GM19193 (cell line): ENCODE measurements around the gene FGF19.

Source experiments
- POLR2A ChIP-seq: IDR thresholded peaks from 4 replicates; pipeline ENCODE4 v1.6.1; 2011; ENCODE audit not compliant: insufficient read depth, insufficient read length; ENCODE audit errors: extremely low read depth

FGF19 gene

DNA sequence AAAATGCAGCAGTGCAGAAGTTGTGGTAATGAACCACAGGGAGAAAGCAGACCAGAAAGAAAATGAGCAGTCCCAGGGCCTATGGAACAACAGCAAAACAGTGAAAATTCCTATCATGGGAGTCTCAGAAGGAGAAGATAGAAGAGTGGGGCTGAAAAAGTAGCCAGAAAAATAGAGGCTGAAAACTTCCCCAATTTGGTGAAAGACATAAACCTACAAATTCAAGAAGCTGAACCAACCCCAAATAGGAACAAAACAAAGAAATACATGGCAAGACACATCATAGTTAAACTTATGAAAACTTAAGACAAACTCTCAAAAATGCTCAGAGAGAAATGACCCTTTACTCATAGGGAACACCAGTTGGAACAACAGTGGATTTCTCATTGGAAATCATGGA, 11.4 kb downstream of the FGF19 start:
- no peak for TF ChIP-seq POLR2A

DNA sequence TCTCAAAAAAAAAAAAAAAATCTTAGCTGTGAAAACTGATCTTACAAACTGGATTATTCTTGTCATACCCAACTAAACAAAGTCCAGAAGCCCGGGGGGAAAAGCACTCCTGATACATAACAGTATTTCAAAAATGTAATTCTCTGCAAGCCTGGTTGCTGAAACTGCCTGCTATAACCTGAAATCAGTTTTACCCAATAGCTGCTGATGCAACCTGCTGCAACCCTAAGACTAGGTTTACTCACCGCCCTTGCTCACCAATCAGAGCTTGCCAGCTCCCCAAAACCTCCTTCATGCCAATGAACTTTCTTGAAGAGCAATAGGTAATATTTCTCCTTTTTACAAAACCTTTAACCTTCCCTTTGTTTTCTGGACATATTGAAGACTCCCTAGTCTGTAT, 12.4 kb downstream of the FGF19 start:
- TF ChIP-seq POLR2A = no peak

DNA sequence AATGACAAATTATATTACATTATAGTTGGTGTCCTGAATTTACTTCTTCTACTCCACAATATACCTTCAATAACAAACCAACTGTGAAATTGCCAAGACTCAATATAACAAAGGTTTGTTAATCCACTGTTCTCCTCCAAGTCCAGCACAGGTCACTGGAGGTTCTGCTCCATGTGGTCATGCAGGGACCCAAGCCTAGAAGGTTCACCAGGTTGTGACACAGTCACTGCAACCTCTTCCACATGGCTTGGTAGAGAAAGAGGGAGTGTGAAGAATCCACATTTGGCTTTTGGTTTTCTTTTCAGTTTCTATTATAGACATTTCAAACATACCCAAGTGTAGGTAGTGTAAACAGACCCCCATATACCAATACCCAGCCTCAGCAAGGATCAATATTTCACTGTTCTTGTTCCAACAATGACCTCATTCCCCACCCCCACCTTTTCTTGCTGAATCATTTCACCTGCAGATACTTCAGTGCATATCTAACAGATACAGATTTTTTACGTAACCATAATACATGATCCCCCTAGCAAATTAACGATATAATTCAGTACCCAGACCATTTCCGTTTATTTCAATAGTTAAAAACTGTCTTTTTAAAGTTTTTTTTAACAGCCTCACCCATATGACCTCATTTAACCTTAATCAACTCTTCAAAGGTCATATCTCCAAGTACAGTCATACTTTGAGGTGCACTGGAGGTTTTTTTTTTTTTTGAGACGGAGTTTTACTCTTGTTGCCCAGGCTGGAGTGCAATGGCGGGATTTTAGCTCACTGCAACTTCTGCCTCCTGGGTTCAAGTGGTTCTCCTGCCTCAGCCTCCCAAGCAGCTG, 14.1 kb downstream of the FGF19 start:
- no peak for TF ChIP-seq POLR2A

DNA sequence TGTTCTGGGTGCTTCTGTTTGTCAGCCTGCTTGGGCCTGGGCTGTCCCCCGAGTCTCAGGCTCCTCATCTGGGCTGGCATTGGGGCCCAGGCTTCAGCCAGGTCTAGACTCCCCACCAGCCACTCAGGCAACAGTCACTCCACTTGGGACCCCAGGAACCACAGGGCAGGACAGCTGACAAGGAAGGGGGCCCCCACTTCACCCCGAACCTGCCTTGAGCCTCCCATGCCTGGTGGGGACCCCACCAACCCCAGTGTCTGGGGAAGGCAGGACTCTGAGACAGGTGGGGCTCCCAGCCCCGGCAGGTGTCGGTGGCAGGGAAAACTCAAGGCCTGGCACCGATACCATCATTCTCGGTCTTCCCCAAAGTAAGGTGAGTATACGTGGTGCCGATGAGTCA, 17.0 kb downstream of the FGF19 start:
- TF ChIP-seq POLR2A = no peak

DNA sequence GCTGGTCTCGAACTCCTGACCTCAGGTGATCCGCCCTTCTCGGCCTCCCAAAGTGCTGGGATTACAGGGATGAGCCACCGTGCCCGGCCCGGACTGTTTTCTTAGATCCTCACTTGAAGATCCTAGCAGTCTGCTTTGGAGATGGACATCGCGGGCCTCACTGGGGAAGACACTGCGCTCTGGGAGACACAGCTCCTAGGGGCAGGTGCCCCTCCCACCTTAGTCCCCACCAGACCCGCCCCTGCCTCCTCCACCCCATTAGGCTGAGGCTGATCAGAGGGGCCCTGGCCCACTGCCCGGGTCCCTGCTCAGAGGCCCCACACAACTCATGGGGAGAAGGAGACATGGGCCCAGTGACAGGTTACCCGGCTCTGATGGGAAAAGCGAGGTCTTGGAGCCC, 17.4 kb downstream of the FGF19 start:
- no peak for TF ChIP-seq POLR2A

DNA sequence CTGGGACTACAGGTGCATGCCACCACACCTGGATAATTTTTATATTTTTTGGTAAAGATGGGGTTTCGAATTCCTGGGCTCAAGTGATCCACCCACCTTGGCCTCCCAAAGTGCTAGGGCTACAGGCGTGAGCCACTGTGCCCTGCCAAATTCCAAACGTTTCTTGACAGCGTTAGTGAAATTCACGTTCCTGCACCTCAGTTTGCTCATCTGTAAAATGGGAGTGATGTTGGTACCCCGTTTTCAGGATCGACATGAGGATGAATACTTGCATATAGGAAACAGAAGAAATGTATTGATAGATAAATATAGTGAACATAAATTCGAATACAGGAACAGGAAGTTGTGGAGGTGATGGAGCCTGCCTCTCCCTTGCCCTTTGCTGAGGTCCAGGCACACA, 18.5 kb downstream of the FGF19 start:
- no peak for TF ChIP-seq POLR2A

DNA sequence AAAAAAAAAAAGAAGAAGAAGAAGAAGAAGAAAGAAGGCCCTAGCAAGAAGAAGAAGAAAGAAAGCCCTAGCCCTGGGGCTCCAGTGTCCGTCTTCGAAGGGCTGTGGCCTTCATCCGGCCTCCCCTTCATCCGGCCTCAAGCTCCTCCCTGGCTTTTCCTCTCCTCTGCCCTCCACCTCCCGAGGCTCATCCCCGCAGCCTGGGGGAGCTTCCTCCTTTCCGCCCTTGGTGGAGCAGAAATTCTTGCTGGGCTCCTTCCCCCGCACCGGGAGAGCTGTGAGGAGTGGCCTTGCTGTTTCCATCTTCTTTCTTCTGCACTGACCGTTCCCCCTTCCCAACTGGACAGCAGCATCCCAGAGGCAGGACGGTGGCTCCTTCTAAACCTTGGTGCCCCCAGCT, 19.2 kb downstream of the FGF19 start:
- TF ChIP-seq POLR2A = no peak

DNA sequence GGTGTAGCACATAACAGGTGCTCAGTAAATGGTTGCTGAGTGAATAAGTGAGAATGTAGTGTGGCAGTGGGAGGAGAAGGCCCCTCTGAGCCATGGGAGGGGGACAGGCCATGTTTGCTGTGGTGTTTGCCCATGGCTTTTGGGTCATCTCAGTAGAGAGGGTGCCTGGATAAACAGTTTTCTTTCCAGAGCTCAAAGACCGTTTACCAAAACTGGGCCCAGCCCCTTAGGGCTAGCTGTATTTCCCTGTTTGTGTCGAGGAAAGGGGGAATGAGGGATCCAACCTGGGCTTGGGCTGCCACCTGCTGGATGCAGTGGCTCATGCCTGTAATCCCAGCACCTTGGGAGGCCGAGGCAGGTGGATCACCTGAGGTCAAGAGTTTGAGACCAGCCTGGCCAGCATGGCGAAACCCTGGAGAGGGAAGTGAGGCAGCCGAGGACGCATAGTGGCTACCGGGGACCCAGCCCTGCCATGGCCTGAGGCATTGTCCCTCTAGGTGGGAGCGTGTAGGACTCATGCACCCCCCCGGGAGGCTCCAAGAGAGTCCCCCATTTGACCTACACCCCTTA, 20.0 kb downstream of the FGF19 start:
- TF ChIP-seq POLR2A = no peak

DNA sequence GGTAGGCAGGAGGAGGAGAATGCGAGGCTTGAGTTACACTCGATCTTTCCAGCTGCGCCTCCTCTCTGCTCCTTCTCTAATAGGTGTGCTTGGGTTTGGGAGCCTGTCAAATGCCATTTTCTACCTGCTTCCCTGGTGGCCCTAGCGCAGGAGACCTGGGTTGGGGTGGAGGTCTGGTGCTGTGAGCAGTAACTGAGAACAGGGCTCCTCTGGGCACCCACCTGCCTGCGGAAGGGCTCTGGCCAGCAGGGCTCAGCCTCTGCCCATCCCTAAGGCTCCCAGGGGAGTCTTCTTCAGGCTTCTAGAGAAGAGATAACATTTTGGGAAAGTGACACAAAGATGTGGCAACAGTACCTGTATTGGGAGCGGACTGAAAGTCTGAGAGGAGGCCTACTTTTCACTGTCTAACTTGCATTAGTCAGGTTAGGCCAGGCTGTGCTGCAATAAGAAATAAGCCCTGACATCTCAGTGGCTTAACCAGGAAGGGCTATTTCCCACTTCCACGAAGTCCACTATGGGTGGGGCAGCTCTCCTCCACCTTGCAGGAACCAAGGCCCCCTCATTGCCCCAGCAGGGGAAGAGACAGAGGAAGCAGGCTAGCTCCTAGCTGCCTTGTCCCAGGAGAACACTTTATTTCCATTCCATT, 21.0 kb downstream of the FGF19 start:
- no peak for TF ChIP-seq POLR2A

DNA sequence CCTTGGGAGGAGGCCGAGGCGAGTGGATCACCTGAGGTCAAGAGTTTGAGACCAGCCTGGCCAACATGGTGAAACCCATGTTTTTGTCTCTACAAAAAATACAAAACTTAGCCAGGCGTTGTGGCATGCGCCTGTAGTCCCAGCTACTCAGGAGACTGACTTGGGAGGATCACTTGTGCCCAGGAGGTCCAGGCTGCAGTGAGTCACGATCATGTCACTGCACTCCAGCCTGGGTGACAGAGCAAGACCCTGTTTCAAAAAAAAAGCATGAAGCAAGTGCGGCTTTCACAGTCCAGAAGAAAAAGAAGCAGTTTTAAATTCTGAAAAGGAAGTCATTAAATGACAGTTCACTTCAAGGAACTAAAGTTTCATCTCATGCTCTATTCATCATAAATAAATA, 21.6 kb downstream of the FGF19 start:
- TF ChIP-seq POLR2A = no peak

DNA sequence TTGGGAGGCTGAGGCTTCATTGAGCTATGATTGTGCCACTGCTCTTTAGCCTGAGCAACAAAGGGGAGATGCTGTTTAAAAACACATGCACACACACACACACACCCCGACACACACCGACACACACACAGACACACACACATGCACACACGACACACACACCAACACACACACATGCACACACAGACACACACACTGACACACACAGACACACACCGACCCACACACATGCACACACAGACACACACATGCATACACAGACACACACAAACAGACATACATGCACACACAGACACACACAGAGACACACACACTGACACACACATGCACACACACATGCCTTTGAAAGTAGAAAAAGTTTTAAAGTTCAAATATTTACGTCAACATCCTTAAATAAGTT, 23.1 kb downstream of the FGF19 start:
- no peak for TF ChIP-seq POLR2A

DNA sequence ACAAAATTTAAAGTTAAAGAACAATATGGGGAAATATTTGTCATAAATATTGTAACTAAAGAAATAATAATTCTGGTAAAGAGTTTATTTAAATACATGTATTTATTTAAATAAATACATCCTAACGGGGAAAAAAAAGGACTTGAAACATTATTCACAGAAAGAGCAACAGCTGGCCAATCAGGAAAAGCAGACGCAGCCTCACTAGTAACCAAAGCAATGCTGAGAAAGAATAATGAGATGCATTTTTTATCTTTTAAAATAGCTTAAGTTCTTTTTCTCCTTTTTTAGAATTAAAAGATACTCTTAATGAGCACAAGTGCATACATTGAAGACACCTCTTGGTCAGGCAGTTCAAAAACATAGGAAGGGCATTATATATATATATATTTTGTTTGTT, 26.1 kb downstream of the FGF19 start:
- TF ChIP-seq POLR2A = no peak

DNA sequence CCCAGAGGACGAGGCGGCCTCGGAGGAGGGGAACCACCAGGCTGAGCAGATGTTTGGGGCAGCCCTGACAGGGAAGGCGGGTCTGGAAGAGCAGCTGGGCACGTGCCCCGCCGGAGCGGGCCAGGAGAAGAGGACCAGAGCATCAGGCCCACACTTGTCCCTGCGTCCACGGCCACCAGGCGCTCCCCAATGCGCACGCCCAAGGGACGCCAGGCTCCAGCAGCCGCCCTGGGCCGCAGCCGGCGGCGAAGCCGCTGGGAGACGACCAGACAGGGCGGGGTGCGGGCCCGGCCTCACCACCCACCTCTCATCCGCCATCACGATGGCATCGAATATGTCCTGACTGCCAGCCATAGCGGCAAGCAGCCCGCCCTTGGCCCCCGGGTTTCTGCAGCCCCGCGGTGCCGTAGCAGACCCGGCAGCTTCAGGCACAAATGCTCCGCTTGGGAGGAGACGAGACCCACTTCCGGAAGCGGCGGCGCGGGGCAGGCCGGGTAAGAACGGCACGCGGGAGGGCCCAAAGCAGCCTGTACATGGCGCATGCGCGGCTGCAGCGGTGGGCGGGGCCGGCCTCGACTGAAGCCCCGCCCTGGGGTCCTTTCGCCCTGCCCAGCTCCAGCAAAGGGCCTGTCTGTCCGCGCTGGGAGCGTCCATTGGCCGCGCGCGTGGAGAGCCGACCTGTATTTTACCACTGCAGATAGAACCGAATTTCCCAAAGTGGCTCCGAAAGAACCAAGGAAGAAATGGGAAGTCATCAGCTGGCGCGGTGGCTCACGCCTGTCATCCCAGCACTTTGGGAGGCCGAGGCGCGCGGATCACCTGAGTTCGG, 28.7 kb downstream of the FGF19 start, which contains the start of gene LTO1:
LTO1 (minus strand) TSS at position 468 of the 829 bp plus-strand sequence; CDS start at position 354, 114 bp downstream.
- TF ChIP-seq POLR2A = peak; percentile 92

DNA sequence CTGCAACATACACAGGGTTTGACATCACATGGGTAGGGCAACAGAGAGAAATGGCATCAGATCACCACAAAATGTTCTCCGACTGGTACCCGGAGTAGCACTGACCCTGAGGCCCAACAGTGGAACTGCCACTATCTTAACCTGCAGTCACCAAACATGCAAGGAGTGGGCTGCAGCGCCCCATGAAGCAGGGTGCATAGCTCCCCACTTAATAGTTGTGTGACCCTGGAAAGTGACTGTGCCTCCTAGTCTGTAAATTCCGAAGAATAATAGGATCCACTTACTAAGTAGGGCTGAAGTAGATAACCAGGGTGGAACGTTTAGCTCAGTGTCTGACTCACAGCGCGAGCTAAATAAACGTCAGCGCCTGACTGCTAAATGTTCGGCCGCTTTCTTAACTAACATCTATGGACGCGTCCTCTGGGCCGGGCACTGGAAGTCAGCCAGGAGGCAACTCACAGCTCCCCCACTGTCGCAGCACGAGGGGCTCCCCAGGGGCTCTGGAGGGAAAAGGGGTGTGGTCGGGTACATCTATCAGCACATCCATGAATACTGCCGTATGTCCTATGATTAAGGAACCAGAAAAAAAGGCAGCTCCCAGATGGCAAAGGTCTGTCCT, 29.4 kb downstream of the FGF19 start:
- no peak for TF ChIP-seq POLR2A
